Measurements from ENCODE around the gene UQCC5.

GRCh38 chr3:52516509-52517195, 19.8 kb upstream of the UQCC5 start:
- TF ChIP-seq POLR2A (IDR thresholded peaks at IDR 0.05; ENCODE audit: low read depth, low read length) (no peak), POLR2AphosphoS5 (IDR thresholded peaks at IDR 0.05; ENCODE audit: low read depth, low read length) (no peak)
